HG02973 (cell line): Measurements from ENCODE around the gene INS.
"Not testable (repeated sequence)": the region's sequence is repeated elsewhere in the genome, so short reads cannot be mapped to it uniquely, and the experiment has no call there.

Source experiments
- ATAC-seq: cut with Tn5 transposase; IDR thresholded peaks from one replicate; pipeline ENCODE4 v1.9.1; 2021; ENCODE audit warnings: moderate library complexity; ENCODE audit not compliant: unreplicated experiment

Gene INS

DNA sequence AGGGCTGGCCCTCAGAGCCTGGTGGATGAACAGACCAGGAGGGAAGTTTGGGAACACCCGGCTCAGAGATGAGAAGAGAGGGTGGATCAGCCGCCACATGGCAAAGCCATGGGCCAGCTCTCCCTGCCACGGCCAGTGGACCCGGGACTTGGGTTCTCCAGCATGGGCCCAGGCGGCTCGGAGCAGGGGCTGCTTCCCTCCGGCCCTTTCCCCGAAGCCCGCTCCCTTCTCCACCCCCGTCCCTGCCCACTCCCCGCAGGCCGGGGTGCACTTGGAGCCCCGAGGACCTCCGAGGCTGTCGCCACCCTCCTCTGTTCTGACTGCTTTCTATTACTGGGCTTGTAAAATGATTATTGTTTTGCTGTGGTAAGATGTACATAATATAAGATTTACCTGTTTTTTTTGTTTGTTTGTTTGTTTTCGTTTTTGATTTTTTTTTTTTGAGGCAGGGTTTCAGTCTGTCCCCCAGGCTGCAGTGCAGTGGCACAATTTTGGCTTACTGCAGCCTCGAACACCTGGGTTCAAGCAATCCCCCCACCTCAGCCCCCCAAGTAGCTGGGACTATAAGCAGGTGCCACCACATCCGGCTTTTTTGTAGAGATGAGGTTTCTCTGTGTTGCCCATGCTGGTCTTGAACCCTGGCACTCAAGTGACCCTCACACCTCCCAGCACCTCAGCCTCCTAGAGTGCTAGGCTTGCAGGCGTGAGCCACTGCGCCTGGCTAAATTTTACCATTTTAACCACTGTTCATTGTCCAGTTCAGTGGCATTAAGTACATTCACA lies 21.9 kb upstream of the INS start:
- ATAC-seq, result no peak

GRCh38 chr11:2182075-2182474 lies 21.1 kb upstream of the INS start:
- no peak for ATAC-seq

DNA sequence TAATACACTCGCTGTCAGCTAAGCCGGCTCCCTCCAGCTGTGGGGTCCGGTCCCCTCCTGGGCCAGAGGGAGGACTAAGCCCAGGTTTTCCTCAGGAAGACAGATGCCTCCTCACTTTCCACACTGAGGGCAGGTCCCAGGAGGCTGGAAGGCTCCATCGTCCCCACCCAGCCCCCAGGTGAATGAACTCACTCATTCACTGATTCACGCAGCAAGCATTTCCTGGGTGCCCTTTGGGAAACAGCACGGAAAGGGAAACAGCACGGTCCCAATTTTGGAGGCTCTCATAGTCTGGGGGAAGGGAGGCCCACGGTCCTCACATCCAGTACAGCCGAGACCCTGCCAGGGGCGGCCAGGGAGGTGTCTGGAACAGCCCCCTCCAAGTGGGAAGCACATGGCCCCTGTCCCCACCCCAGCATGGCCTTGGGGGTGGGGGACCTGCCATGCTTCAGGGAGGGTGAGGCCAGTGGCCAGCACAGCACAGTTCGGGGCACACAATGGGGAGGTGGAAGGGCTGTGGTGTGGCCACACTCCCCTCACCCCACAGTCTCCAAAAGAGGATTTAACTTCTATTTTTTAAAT lies 19.9 kb upstream of the INS start:
- ATAC-seq, result no peak

DNA sequence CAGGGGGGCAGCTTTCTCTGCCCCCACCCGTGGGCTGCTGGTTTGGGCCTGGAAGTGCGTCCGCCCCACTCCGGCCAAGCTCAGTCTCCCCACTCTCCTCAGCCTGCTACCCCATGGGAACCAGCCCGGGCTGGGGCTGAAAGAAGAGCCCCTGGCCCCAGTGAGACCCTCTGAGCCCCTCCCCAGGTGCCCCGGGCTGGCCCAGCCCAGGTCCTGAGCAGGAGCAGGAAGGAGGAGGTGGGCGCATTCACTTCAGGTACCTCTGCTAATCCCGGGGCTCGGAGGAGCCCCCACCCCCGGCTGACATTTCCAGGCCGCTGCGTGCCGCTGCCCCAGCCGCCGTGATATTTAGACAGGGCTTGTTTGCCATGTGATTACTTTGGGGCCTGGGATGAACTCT lies 19.3 kb upstream of the INS start:
- no peak for ATAC-seq

- ATAC-seq, result no peak
Observed at GRCh38 chr11:2179516-2179915, 18.5 kb upstream of the INS start.

GRCh38 chr11:2178906-2179494 lies 18.0 kb upstream of the INS start:
- no peak for ATAC-seq

DNA sequence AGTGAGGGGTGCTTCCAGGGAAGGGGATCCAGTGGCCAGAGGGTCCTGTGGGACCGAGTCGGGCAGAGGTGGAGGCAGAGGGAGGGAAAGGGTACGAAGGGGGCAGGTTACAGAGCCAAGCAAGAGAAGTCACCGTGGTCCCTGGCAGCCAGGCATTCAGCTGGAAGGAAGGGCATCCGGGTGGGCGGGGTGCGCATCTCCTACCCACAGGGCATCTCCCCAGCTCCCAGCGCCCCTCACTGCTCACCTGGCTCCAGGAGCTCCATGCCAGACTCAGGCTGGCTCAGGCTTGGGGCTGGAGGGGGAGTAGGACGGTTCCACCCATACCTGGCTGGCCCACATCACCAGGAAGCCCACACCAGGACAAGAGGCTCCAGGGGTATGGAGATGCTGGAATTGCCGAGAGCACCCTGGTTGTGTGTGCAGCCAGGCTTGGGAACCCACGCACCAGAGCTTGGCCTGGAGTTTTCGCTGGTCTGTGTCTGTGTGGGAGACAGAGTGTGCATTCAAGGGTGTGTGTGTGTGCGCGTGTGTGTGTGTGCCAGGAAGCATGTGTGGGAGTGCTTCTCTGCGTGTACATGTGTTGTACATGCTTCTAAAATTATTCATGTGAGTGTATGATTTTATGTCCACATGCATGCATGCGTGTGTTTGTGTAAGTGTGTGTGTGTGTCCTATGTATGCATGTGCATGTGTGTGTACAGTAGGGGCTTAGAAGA lies 17.2 kb upstream of the INS start:
- not testable (repeated sequence) for ATAC-seq

- no peak for ATAC-seq
Observed at GRCh38 chr11:2177076-2177475, 16.1 kb upstream of the INS start.

GRCh38 chr11:2176389-2176900 lies 15.4 kb upstream of the INS start:
- no peak for ATAC-seq

GRCh38 chr11:2175659-2176058 lies 14.7 kb upstream of the INS start:
- no peak for ATAC-seq

GRCh38 chr11:2174361-2174760 lies 13.4 kb upstream of the INS start:
- no peak for ATAC-seq

GRCh38 chr11:2173761-2174160 lies 12.8 kb upstream of the INS start:
- no peak for ATAC-seq

GRCh38 chr11:2173150-2173693 lies 12.2 kb upstream of the INS start:
- ATAC-seq, result no peak

DNA sequence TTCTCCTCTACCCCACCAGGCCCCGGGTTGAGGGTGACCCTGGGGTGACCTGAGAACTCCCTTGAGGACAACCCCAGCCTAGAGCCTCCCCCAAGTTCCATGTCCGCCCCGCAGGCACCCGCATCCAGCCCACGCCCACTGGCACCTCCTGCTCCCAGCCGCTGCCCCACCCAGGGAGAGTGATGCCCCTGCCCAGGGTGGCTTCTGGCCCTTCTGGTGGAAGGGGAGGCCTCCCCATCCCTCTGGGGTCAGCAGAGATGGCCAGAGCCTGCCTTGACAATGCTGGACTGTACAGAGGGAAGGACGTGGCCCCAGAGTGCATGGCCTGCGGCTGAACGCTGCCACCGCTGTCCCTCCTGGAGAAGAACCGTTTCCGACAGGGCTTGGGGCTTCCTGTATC lies 11.7 kb upstream of the INS start:
- no peak for ATAC-seq

DNA sequence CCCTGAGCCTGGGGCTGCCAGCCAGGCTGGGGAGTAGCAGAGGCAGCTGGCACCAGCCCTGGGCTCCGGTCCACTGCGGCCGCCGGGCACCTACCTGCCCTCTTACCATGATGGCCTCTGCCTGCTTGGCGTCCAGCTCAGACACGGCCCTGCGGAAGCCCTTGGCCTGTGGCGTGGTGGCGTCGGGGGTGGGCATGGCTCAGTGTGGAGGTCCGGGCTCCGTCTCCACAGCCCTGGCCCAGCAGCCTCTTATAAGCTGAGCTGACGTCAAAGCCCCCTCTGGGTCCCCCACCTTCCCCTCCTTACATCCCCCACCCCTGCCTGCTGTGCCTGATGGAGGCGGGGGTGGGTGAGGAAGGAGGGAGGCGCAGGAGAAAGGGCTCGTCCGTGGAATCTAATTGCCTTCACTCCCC lies 10.6 kb upstream of the INS start, which contains the start of gene TH:
TSS of gene TH (minus strand) at position 225 of the 413 bp plus-strand sequence. CDS start at position 196, 29 bp downstream.
- ATAC-seq, result no peak

DNA sequence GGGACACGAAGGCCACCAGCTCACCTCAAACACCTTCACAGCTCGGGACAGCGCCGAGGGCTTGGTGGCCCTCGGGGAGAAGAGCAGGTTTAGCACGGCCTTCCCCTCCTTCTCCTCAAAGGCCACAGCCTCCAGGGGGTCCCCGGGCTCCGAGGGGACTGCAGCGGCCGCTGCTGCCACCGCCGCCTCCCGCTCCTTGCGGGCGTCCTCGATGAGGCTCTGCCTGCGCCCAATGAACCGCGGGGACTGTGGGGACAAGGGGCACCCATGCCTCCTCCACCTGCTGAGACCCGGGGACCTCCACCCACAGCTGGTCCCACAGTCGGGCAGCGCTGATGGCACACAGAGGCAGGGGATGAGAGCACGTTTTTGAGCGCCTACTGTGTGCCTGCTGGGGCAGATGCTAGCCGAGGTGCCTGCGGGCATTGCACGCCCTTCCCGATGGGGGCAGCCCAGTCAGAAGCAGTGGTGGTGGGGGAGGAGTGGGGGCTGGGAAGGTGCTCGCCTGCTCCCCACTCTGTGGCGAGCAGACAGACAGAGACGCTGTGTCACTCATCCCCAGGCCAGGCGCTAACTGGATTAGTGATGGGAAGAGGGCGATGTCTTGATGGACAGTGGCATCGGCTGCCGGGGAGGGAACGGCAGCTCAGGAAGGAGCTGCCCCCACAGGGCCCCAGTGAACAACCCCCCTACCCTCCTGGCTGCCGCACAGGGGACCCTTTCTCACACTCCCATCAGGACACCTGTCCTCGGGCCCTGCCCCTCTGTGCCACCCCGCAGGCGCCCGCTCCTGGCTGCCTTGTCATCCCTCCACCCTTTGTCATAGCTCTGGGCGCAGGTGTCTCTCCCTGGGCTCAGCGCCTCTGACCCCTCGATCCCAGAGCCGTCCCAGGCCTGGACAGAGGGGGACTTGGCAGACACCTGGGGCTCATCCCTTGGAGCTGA lies 8.9 kb upstream of the INS start:
- ATAC-seq, result no peak

DNA sequence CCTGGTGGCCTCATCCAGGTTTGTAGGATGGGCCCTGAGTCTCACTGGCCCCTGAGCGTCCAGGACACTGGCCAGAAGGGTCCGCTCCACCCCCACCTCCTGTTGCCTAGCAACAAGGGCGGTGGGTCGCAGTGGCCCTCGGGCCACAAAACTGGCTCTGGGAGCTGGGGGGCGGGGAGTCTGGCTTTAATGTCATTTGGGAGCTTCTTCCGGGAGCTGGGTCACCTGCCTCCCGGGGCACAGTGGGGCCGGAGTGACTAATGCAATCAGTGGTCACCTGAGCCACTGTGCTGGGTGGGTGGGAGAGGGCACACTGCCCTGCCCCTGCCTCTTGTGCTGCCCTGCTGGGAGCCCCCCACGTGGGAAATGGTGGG lies 8.0 kb upstream of the INS start:
- ATAC-seq, result no peak

- ATAC-seq, result no peak
Observed at GRCh38 chr11:2168286-2169004, 7.4 kb upstream of the INS start.
